Adrenal gland (tissue), 12 donors: ENCODE results near the gene PARD3B. TPM values are rescaled to one million over a fixed set of nuclear protein-coding genes. Genes with fewer than 3 reads are reported as not detected.

Experiments
- DNase-seq, 7 donors: peaks; one replicate each; pipeline ENCODE4 v3.0.0-alpha.2; 2019 to 2020
- H3K27ac ChIP-seq, 5 donors: fragments of 200-600 bp; sonication (generic) in 4 of 5; 1 replicate in 3 of 5; 2 replicates in 2 of 5; pipeline versions ENCODE4 v1.5.1 to v1.8.0; 2016 to 2020; ENCODE audit warnings: mild to moderate bottlenecking in 1 of 5
- H3K27me3 ChIP-seq: fragments of 200-600 bp; 2 replicates; pipeline ENCODE4 v1.8.0; 2021
- H3K36me3 ChIP-seq, 2 donors: fragments of 200-600 bp; replicated peaks in 1 of 2; 1 replicate in 1 of 2; 2 replicates in 1 of 2; pipeline versions ENCODE4 v1.5.1 to v1.8.0; 2018 to 2022
- H3K4me1 ChIP-seq, 2 donors: fragments of 200-600 bp; replicated peaks in 1 of 2; 1 replicate in 1 of 2; 2 replicates in 1 of 2; pipeline versions ENCODE4 v1.5.1 to v1.8.0; 2018 to 2021
- H3K4me3 ChIP-seq, 4 donors: fragments of 200-600 bp; sonication (generic) in 3 of 4; one replicate each; pipeline ENCODE4 v1.5.1; 2016 to 2018
- H3K9me3 ChIP-seq, 3 donors: fragments of 200-600 bp; sonication (generic) in 1 of 3; replicated peaks in 1 of 3; 1 replicate in 2 of 3; 2 replicates in 1 of 3; pipeline versions ENCODE4 v1.5.1 to v1.8.0; 2016 to 2021
- CTCF ChIP-seq, 6 experiments: fragments of 450-650 bp in 4 of 6; fragments of 200-600 bp in 2 of 6; sonication (generic) in 1 of 6; IDR thresholded peaks; 1 replicate in 5 of 6; 2 replicates in 1 of 6; pipeline versions ENCODE4 v1.5.1 to v1.8.0; 2016 to 2021; ENCODE audit warnings: antibody characterized with exemption in 6 of 6, mild to moderate bottlenecking in 2 of 6, moderate library complexity in 1 of 6
- POLR2A ChIP-seq, 2 donors: fragments of 450-650 bp; IDR thresholded peaks; one replicate each; pipeline ENCODE4 v1.6.1; 2017; ENCODE audit warnings: antibody characterized with exemption in 2 of 2, mild to moderate bottlenecking in 2 of 2, moderate library complexity in 1 of 2
- WGBS, 4 donors: extraction: QIAGEN DNeasy Blood & Tissue Kit in 2 of 4; methylation state at CpG; one replicate each; pipeline versions ENCODE4 v1.1.5 to v1.1.7; 2013 to 2017; 5-methylcytosine and 5-hydroxymethylcytosine counted together
- intact Hi-C, 2 donors: fragments of 100-400 bp; cut with DNase I; formaldehyde crosslinking; loops; one replicate each; pipeline versions ENCODE4 v1.14.1 to v1.15.0; 2022 to 2023
- polyA plus RNA-seq, 3 donors: library from polyadenylated mRNA; stranded (reverse); fragments of 200-250 nt in 2 of 3; fragments of 350-450 nt in 1 of 3; fragmentation: Illumina TruSeq in 1 of 3; extraction: RNeasy Lipid Tissue Mini Kit (QIAGEN cat#74804) in 1 of 3; gene quantifications; one replicate each; pipeline ENCODE4 v1.2.3, GENCODE V29; 2013 to 2014
- total RNA-seq, 9 donors: library from RNA; depleted of rRNA in 4 of 9; stranded (reverse); fragments of >200 nt in 4 of 9; fragments of 120-200 nt in 1 of 9; fragmentation: NEBNext Ultra II Directional in 1 of 9; extraction: Animal tissue kit (Norgen Biotek cat#: 25700) in 1 of 9; gene quantifications; one replicate each; pipeline versions ENCODE4 v1.1.0 to v1.2.4, GENCODE V29; 2013 to 2023
- donor health status: healthy with polysubstance abuse.
- donor health status: Bipolar disorder and iron deficiency.
- donor health status: DM: yes; HTN: yes; CAD: no.
- donor health status: DM: no; HTN: no; CAD: no.
- donor health status: DM: no; HTN: no; CAD: no.
- donor health status: DM: yes; HTN: yes; CAD: no.

The PARD3B gene
- total and polyA plus RNA-seq, 12 donors: 1.9 to 20.4 (median 9.5) TPM

DNA sequence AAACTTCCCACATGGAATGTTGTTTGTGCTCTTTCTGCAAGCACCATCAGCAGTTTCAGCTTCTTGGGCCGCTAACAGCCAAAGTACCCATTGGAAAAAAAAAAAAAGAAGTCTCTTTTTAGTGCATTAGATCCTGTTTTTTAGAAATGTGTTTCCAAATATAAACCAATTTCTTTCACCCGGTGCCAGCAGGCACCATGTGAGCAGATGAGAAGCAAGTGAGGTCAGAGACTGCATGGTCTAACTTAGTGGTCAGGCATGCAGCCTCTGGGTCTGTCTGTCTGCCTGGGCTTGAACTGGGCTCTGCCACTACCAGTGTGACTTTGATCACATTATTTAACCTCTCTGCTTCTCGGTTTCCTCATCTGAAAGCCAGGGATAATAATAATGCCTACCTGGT, 1061.9 kb downstream of the PARD3B start:
- intact Hi-C loops: no loop called here
- no peaks in the 10 kb centered on the region for H3K36me3 ChIP-seq
- H3K27me3 ChIP-seq: no peaks in the 10 kb centered on the region
- no peak for DNase-seq
- peaks cover 0 to 5% (median 0%) of the 10 kb centered on the region in 3 donors for H3K9me3 ChIP-seq
- no peak overlapping the region for H3K4me3 ChIP-seq
- TF ChIP-seq POLR2A (IDR thresholded peaks at IDR 0.05): no peak
- TF ChIP-seq CTCF (IDR thresholded peaks at IDR 0.05): no peak
- 73 to 84% (median 75%) methylated on average over 3 of the region's 3 CpGs for WGBS, 4 donors
- no peak overlapping the region for H3K27ac ChIP-seq
- no peaks in the 10 kb centered on the region for H3K4me1 ChIP-seq

- no peaks in the 10 kb centered on the region for H3K9me3 ChIP-seq
- H3K4me1 ChIP-seq: no peaks in the 10 kb centered on the region
- no peak for DNase-seq
- intact Hi-C loops: no loop called here
- H3K27me3 ChIP-seq: no peaks in the 10 kb centered on the region
- H3K4me3 ChIP-seq: no peak overlapping the region
- H3K36me3 ChIP-seq: no peaks in the 10 kb centered on the region
- TF ChIP-seq POLR2A (IDR thresholded peaks at IDR 0.05) (no peak), CTCF (IDR thresholded peaks at IDR 0.05) (no peak)
- WGBS, 4 donors: 57 to 69% (median 66%) methylated on average over 8 of the region's 8 CpGs
- no peak overlapping the region for H3K27ac ChIP-seq
Observed at GRCh38 chr2:205609113-205609512, 1063.8 kb downstream of the PARD3B start.

DNA sequence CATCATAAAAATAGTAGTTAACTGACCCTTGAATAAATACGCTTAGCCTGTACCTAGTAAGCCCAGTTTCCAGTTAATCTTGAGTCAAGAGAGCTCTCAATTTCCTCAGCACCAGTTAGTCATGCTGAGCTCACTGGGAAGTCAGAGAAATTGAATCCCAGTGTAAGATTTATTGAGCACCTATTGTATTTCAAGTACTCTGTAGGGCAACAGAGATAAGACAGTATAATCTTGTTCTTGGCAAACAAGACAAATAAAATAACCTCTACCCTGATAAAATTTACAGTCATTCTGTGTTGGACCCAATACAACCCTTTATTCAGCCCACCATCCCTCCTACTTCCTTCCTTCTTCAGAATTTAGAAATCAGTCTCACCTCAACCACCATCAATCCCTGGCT, 1065.2 kb downstream of the PARD3B start:
- 90 to 95% (median 93%) methylated on average over 1 of the region's 1 CpG for WGBS, 4 donors
- TF ChIP-seq CTCF (IDR thresholded peaks at IDR 0.05): no peak
- TF ChIP-seq POLR2A (IDR thresholded peaks at IDR 0.05): no peak
- H3K9me3 ChIP-seq: no peaks in the 10 kb centered on the region
- no peak overlapping the region for H3K27ac ChIP-seq
- intact Hi-C loops: no loop called here
- no peaks in the 10 kb centered on the region for H3K36me3 ChIP-seq
- H3K4me3 ChIP-seq: no peak overlapping the region
- DNase-seq: no peak
- no peaks in the 10 kb centered on the region for H3K4me1 ChIP-seq
- H3K27me3 ChIP-seq: no peaks in the 10 kb centered on the region

DNA sequence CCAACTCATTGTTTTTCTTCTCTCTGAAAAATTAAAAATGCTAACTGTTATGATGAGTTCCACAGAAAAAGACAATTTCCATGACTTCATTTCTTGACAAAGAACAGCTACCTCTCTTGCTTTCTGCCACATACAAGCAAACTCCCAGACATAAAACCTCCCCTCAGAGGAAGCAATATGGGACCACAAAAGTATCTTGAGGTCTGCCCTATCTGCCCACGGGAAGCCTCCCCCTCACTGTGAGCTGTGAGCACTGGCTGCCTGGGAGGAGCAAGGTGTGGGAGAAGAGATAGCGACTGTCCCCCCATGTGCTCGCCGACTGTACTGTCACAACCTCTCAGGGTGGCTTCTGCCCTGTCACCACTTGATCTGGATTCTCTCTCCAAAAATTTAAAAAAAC, 1067.4 kb downstream of the PARD3B start:
- Histone ChIP-seq H3K4me1 (no peaks in the 10 kb centered on the region), H3K4me3 (no peak overlapping the region), H3K9me3 (no peaks in the 10 kb centered on the region), H3K27ac (no peak overlapping the region), H3K36me3 (no peaks in the 10 kb centered on the region), H3K27me3 (no peaks in the 10 kb centered on the region)
- WGBS, 4 donors: 55 to 70% (median 60%) methylated on average over 4 of the region's 4 CpGs
- TF ChIP-seq POLR2A (IDR thresholded peaks at IDR 0.05) (no peak), CTCF (IDR thresholded peaks at IDR 0.05) (no peak)
- DNase-seq: no peak
- intact Hi-C loops: no loop called here
